Ishikawa (cell line): Measurements from ENCODE around the gene YRDC.

Experiments used
- CEBPB ChIP-seq: IDR thresholded peaks from 2 replicates; pipeline ENCODE4 v1.6.1; 2012
- CREB1 ChIP-seq: IDR thresholded peaks from 2 replicates; pipeline ENCODE4 v1.6.1; 2012; ENCODE audit warnings: low read depth
- EGR1 ChIP-seq: IDR thresholded peaks from 2 replicates; pipeline ENCODE4 v1.6.1; 2012
- EP300 ChIP-seq: IDR thresholded peaks from 2 replicates; pipeline ENCODE4 v1.6.1; 2012; ENCODE audit warnings: borderline replicate concordance
- FOXM1 ChIP-seq: IDR thresholded peaks from 2 replicates; pipeline ENCODE4 v1.6.1; 2012; ENCODE audit warnings: low read depth, borderline replicate concordance
- MAX ChIP-seq: IDR thresholded peaks from 2 replicates; pipeline ENCODE4 v1.6.1; 2012
- NFIC ChIP-seq: IDR thresholded peaks from 2 replicates; pipeline ENCODE4 v1.6.1; 2012
- RAD21 ChIP-seq: IDR thresholded peaks from 2 replicates; pipeline ENCODE4 v1.6.1; 2012; ENCODE audit warnings: low read depth
- REST ChIP-seq: IDR thresholded peaks from 2 replicates; pipeline ENCODE4 v1.6.1; 2012; ENCODE audit warnings: low read depth, mild to moderate bottlenecking
- TAF1 ChIP-seq: IDR thresholded peaks from 2 replicates; pipeline ENCODE4 v1.6.1; 2012; ENCODE audit warnings: low read depth, mild to moderate bottlenecking
- TCF12 ChIP-seq: IDR thresholded peaks from 2 replicates; pipeline ENCODE4 v1.6.1; 2012; ENCODE audit warnings: low read depth
- TEAD4 ChIP-seq: IDR thresholded peaks from 2 replicates; pipeline ENCODE4 v1.6.1; 2012
- USF1 ChIP-seq: IDR thresholded peaks from 2 replicates; pipeline ENCODE4 v1.6.1; 2012
- YY1 ChIP-seq: IDR thresholded peaks from 2 replicates; pipeline ENCODE4 v1.6.1; 2012; ENCODE audit warnings: low read depth
- ZBTB7A ChIP-seq: IDR thresholded peaks from 2 replicates; pipeline ENCODE4 v1.6.1; 2012; ENCODE audit warnings: low read depth

The YRDC gene

GRCh38 chr1:37831109-37831508 is 23.1 kb upstream of the YRDC start:
- TF ChIP-seq ZBTB7A: no peak
- no peak for TF ChIP-seq TAF1
- no peak for TF ChIP-seq RAD21
- no peak for TF ChIP-seq MAX
- TF ChIP-seq NFIC: no peak
- TF ChIP-seq TEAD4: no peak
- TF ChIP-seq REST: no peak
- TF ChIP-seq CREB1: no peak
- TF ChIP-seq CEBPB: no peak
- no peak for TF ChIP-seq YY1
- no peak for TF ChIP-seq EGR1
- TF ChIP-seq TCF12: no peak
- TF ChIP-seq USF1: no peak
- no peak for TF ChIP-seq FOXM1

- TF ChIP-seq FOXM1: no peak
- TF ChIP-seq CEBPB: no peak
- no peak for TF ChIP-seq MAX
- no peak for TF ChIP-seq RAD21
- no peak for TF ChIP-seq YY1
- no peak for TF ChIP-seq NFIC
- no peak for TF ChIP-seq REST
- TF ChIP-seq TEAD4: no peak
- no peak for TF ChIP-seq CREB1
- TF ChIP-seq USF1: no peak
- no peak for TF ChIP-seq EP300
- no peak for TF ChIP-seq TAF1
- no peak for TF ChIP-seq TCF12
Observed at GRCh38 chr1:37828410-37829074, 20.5 kb upstream of the YRDC start.

- TF ChIP-seq CEBPB (no peak), NFIC (no peak), TEAD4 (no peak), YY1 (no peak), FOXM1 (no peak), EGR1 (no peak), USF1 (no peak), TCF12 (no peak), MAX (no peak), TAF1 (no peak), CREB1 (no peak), ZBTB7A (no peak), RAD21 (no peak)
Observed at GRCh38 chr1:37825506-37825905, 17.5 kb upstream of the YRDC start.

- no peak for TF ChIP-seq TCF12
- TF ChIP-seq CEBPB: no peak
- TF ChIP-seq EGR1: no peak
- no peak for TF ChIP-seq FOXM1
- no peak for TF ChIP-seq REST
- TF ChIP-seq NFIC: no peak
- no peak for TF ChIP-seq YY1
- TF ChIP-seq CREB1: no peak
- TF ChIP-seq TAF1: no peak
- no peak for TF ChIP-seq EP300
- no peak for TF ChIP-seq ZBTB7A
- no peak for TF ChIP-seq TEAD4
- no peak for TF ChIP-seq RAD21
- TF ChIP-seq USF1: no peak
Observed at GRCh38 chr1:37824001-37824400, 16.0 kb upstream of the YRDC start.
